HepG2 (cell line): ENCODE measurements around the gene MRM3. TPM values are rescaled to one million over a fixed set of nuclear protein-coding genes. Genes with fewer than 3 reads are reported as not detected.
A peak's percentile ranks its signal among the peaks of the same experiment; 100 is the strongest.

ENCODE experiments used
- ARHGAP35 ChIP-seq: sonication (generic); formaldehyde crosslinking; IDR thresholded peaks from 2 replicates; pipeline ENCODE4 v1.9.0; 2022; ENCODE audit warnings: mild to moderate bottlenecking, inconsistent platforms, moderate library complexity, missing genetic modification reagents, borderline replicate concordance
- ATF6 ChIP-seq: sonication (generic); formaldehyde crosslinking; conservative IDR thresholded peaks from 2 replicates; pipeline ENCODE4 v1.4.0; 2020; ENCODE audit warnings: missing genetic modification reagents
- E2F1 ChIP-seq: sonication (generic); formaldehyde crosslinking; IDR thresholded peaks from 2 replicates; pipeline ENCODE4 v1.5.0; 2020; ENCODE audit warnings: missing genetic modification reagents
- GATA4 ChIP-seq: sonication (generic); IDR thresholded peaks from 2 replicates; pipeline ENCODE4 v1.6.1; 2016; ENCODE audit warnings: antibody characterized with exemption, low read depth, borderline replicate concordance
- GFI1 ChIP-seq: sonication (generic); formaldehyde crosslinking; IDR thresholded peaks from 2 replicates; pipeline ENCODE4 v1.5.0; 2020; ENCODE audit warnings: missing genetic modification reagents, mild to moderate bottlenecking, borderline replicate concordance
- GTF2F1 ChIP-seq: fragments of 150-350 bp; IDR thresholded peaks from 2 replicates; pipeline ENCODE4 v1.6.1; 2014; ENCODE audit warnings: low read length
- MATR3 ChIP-seq: sonication (generic); formaldehyde crosslinking; IDR thresholded peaks from 2 replicates; pipeline ENCODE4 v1.4.0; 2020; ENCODE audit warnings: missing genetic modification reagents
- PCBP2 ChIP-seq: fragments of 200-400 bp; formaldehyde crosslinking; optimal IDR thresholded peaks from 2 replicates; pipeline ENCODE3; 2018; ENCODE audit warnings: low read length, low read depth; ENCODE audit not compliant: poor library complexity, severe bottlenecking
- RFX5 ChIP-seq: IDR thresholded peaks from 2 replicates; pipeline ENCODE4 v1.6.1; 2011; ENCODE audit warnings: low read depth, low read length, improper control_type of control experiment
- TFE3 ChIP-seq: IDR thresholded peaks from 2 replicates; pipeline ENCODE4 v1.6.1; 2016
- ZBTB7A ChIP-seq: sonication (generic); formaldehyde crosslinking; IDR thresholded peaks from 2 replicates; pipeline ENCODE4 v1.8.0; 2022; ENCODE audit warnings: mild to moderate bottlenecking, missing genetic modification reagents
- ZNF552 ChIP-seq: sonication (generic); formaldehyde crosslinking; IDR thresholded peaks from 2 replicates; pipeline ENCODE4 v1.9.0; 2022; ENCODE audit warnings: missing genetic modification reagents, mild to moderate bottlenecking, borderline replicate concordance
- ZNF567 ChIP-seq: sonication (generic); formaldehyde crosslinking; IDR thresholded peaks from 2 replicates; pipeline ENCODE4 v1.8.1; 2023; ENCODE audit warnings: mild to moderate bottlenecking, missing genetic modification reagents, borderline replicate concordance
- ZNF574 ChIP-seq: sonication (generic); formaldehyde crosslinking; IDR thresholded peaks from 2 replicates; pipeline ENCODE4 v1.4.0; 2020; ENCODE audit warnings: missing genetic modification reagents
- ZSCAN5A ChIP-seq: sonication (generic); formaldehyde crosslinking; IDR thresholded peaks from 2 replicates; pipeline ENCODE4 v1.8.0; 2022; ENCODE audit warnings: mild to moderate bottlenecking, missing genetic modification reagents, borderline replicate concordance
- polyA plus RNA-seq, 8 experiments: library from polyadenylated mRNA; depleted of rRNA in 3 of 8; stranded (reverse) in 7 of 8; unstranded in 1 of 8; fragments of >200 nt; fragmentation: Illumina TruSeq in 4 of 8; extraction: Trizol in 4 of 8; gene quantifications; 2 replicates each; pipeline versions ENCODE4 v1.2.1 to v1.2.3, GENCODE V29; 2011 to 2016; ENCODE audit warnings: low read depth in 4 of 8, missing spikeins in 1 of 8, mixed read lengths in 1 of 8; ENCODE audit not compliant: insufficient read depth in 1 of 8
- total RNA-seq, 5 experiments: library from RNA; depleted of rRNA; stranded (reverse); fragments of >200 nt; fragmentation: Illumina TruSeq; extraction: Trizol; gene quantifications; 2 replicates each; pipeline ENCODE4 v1.2.3, GENCODE V29; 2016; ENCODE audit warnings: low read depth in 1 of 5

MRM3 gene
- total and polyA plus RNA-seq, 2 of the 13 experiments (the other 11 are each of a cell fraction or from before 2014, with no cell fraction given), result 12.3 to 25.5 TPM

GRCh38 chr17:752002-752619, 30.0 kb upstream of the MRM3 start, which contains the start of gene GEMIN4 (continued):
- peak; percentile 77 for TF ChIP-seq ZNF574 (CRISPR knock-in tag)
- no peak for TF ChIP-seq TFE3
- no peak for TF ChIP-seq ATF6 (CRISPR knock-in tag)
- TF ChIP-seq ZSCAN5A (CRISPR knock-in tag), result peak; percentile 77; the same call in 1 of the 2 replicates
- no peak for TF ChIP-seq MATR3 (CRISPR knock-in tag)
- peak; percentile 22; the same call in 1 of the 2 replicates for TF ChIP-seq ZNF552 (CRISPR knock-in tag)
- no peak; the same call in 1 of the 2 replicates for TF ChIP-seq ZBTB7A (CRISPR knock-in tag)
- no peak for TF ChIP-seq GTF2F1
- no peak for TF ChIP-seq RFX5
- no peak; the same call in 1 of the 2 replicates for TF ChIP-seq ZNF567 (CRISPR knock-in tag)
- no peak for TF ChIP-seq PCBP2
- no peak for TF ChIP-seq ARHGAP35 (CRISPR knock-in tag)
- TF ChIP-seq GFI1 (CRISPR knock-in tag), result no peak
- no peak for TF ChIP-seq GATA4
- peak; percentile 88 for TF ChIP-seq E2F1
